ENCODE measurements around the gene PLD2. TPM values are rescaled to one million over a fixed set of nuclear protein-coding genes. Genes with fewer than 3 reads are reported as not detected.

Gene PLD2
- total RNA-seq, 3 donors from 2014 or later: 6.5 to 12.6 (median 8.9) TPM

GRCh38 chr17:4836221-4836620, 29.3 kb downstream of the PLD2 start:
- H3K4me1 Mint-ChIP-seq (ENCODE audit: low read depth): peaks cover 55% of the 10 kb centered on the region
- no peak overlapping the region for H3K4me3 Mint-ChIP-seq

GRCh38 chr17:4837471-4838308, 30.7 kb downstream of the PLD2 start:
- Mint-ChIP-seq H3K27me3 (ENCODE audit: low read depth) (no peaks in the 10 kb centered on the region), H3K36me3 (ENCODE audit: insufficient read depth) (peaks cover 7% of the 10 kb centered on the region), H3K4me1 (ENCODE audit: low read depth) (peaks cover 63% of the 10 kb centered on the region), H3K9me3 (no peaks in the 10 kb centered on the region), H3K4me3 (no peak overlapping the region)
- DNase-seq: no peak
- no peak for ATAC-seq

More at GRCh38 chr17:4836221-4836620, 29.3 kb downstream of the PLD2 start:
- Mint-ChIP-seq H3K27me3 (ENCODE audit: low read depth) (no peaks in the 10 kb centered on the region), H3K9me3 (no peaks in the 10 kb centered on the region), H3K36me3 (ENCODE audit: insufficient read depth) (peaks cover 7% of the 10 kb centered on the region)
- DNase-seq: no peak
- ATAC-seq: no peak

- DNase-seq: no peak
- no peak overlapping the region for H3K4me3 Mint-ChIP-seq
Observed at GRCh38 chr17:4838309-4838785, 31.4 kb downstream of the PLD2 start.

GRCh38 chr17:4839221-4839620, 32.3 kb downstream of the PLD2 start:
- no peak for ATAC-seq
- Mint-ChIP-seq H3K27me3 (ENCODE audit: low read depth) (no peaks in the 10 kb centered on the region), H3K36me3 (ENCODE audit: insufficient read depth) (peaks cover 7% of the 10 kb centered on the region), H3K4me3 (no peak overlapping the region), H3K9me3 (no peaks in the 10 kb centered on the region), H3K4me1 (ENCODE audit: low read depth) (peaks cover 57% of the 10 kb centered on the region)
- no peak for DNase-seq

More at GRCh38 chr17:4838309-4838785, 31.4 kb downstream of the PLD2 start:
- H3K4me1 Mint-ChIP-seq (ENCODE audit: low read depth): peaks cover 63% of the 10 kb centered on the region
- no peaks in the 10 kb centered on the region for H3K27me3 Mint-ChIP-seq (ENCODE audit: low read depth)
- H3K36me3 Mint-ChIP-seq (ENCODE audit: insufficient read depth): peaks cover 7% of the 10 kb centered on the region
- no peaks in the 10 kb centered on the region for H3K9me3 Mint-ChIP-seq
- no peak for ATAC-seq

GRCh38 chr17:4839965-4840892, 33.3 kb downstream of the PLD2 start:
- DNase-seq: no peak
- Mint-ChIP-seq H3K4me1 (ENCODE audit: low read depth) (peaks cover 52% of the 10 kb centered on the region), H3K4me3 (no peak overlapping the region), H3K9me3 (no peaks in the 10 kb centered on the region), H3K27me3 (ENCODE audit: low read depth) (no peaks in the 10 kb centered on the region), H3K36me3 (ENCODE audit: insufficient read depth) (peaks cover 11% of the 10 kb centered on the region)
- peak in 1 of 2 donors; percentile 15 for ATAC-seq

- H3K4me1 Mint-ChIP-seq (ENCODE audit: low read depth): peaks cover 48% of the 10 kb centered on the region
- no peaks in the 10 kb centered on the region for H3K27me3 Mint-ChIP-seq (ENCODE audit: low read depth)
- H3K36me3 Mint-ChIP-seq (ENCODE audit: insufficient read depth): peaks cover 11% of the 10 kb centered on the region
- no peak for DNase-seq
- ATAC-seq: peak; percentile 89
- no peak overlapping the region for H3K4me3 Mint-ChIP-seq
- no peaks in the 10 kb centered on the region for H3K9me3 Mint-ChIP-seq
Observed at GRCh38 chr17:4840893-4841242, 33.9 kb downstream of the PLD2 start.

- ATAC-seq: no peak
- Mint-ChIP-seq H3K36me3 (ENCODE audit: insufficient read depth) (peaks cover 17% of the 10 kb centered on the region), H3K4me3 (no peak overlapping the region), H3K9me3 (no peaks in the 10 kb centered on the region), H3K27me3 (ENCODE audit: low read depth) (no peaks in the 10 kb centered on the region), H3K4me1 (ENCODE audit: low read depth) (peaks cover 44% of the 10 kb centered on the region)
- no peak for DNase-seq
Observed at GRCh38 chr17:4842376-4842775, 35.4 kb downstream of the PLD2 start.

- Mint-ChIP-seq H3K27me3 (ENCODE audit: low read depth) (no peaks in the 10 kb centered on the region), H3K4me1 (ENCODE audit: low read depth) (peaks cover 44% of the 10 kb centered on the region), H3K36me3 (ENCODE audit: insufficient read depth) (peaks cover 14% of the 10 kb centered on the region), H3K9me3 (no peaks in the 10 kb centered on the region), H3K4me3 (no peak overlapping the region)
- ATAC-seq (no peak), DNase-seq (no peak)
Observed at GRCh38 chr17:4843321-4844000, 36.5 kb downstream of the PLD2 start.

GRCh38 chr17:4845118-4845517, 38.2 kb downstream of the PLD2 start:
- no peak for DNase-seq
- peaks cover 12% of the 10 kb centered on the region for H3K36me3 Mint-ChIP-seq (ENCODE audit: insufficient read depth)
- H3K4me3 Mint-ChIP-seq: no peak overlapping the region

GRCh38 chr17:4846635-4847390, 39.9 kb downstream of the PLD2 start:
- H3K36me3 Mint-ChIP-seq (ENCODE audit: insufficient read depth): peaks cover 12% of the 10 kb centered on the region
- ATAC-seq (no peak), DNase-seq (no peak)
- H3K4me3 Mint-ChIP-seq: no peak overlapping the region
- no peaks in the 10 kb centered on the region for H3K9me3 Mint-ChIP-seq
- no peaks in the 10 kb centered on the region for H3K27me3 Mint-ChIP-seq (ENCODE audit: low read depth)
- H3K4me1 Mint-ChIP-seq (ENCODE audit: low read depth): peaks cover 37% of the 10 kb centered on the region

More at GRCh38 chr17:4845118-4845517, 38.2 kb downstream of the PLD2 start:
- peaks cover 38% of the 10 kb centered on the region for H3K4me1 Mint-ChIP-seq (ENCODE audit: low read depth)
- no peaks in the 10 kb centered on the region for H3K27me3 Mint-ChIP-seq (ENCODE audit: low read depth)
- H3K9me3 Mint-ChIP-seq: no peaks in the 10 kb centered on the region
- ATAC-seq: no peak

- DNase-seq (no peak), ATAC-seq (no peak)
- Mint-ChIP-seq H3K27me3 (ENCODE audit: low read depth) (no peaks in the 10 kb centered on the region), H3K36me3 (ENCODE audit: insufficient read depth) (peaks cover 12% of the 10 kb centered on the region), H3K9me3 (peaks cover 5% of the 10 kb centered on the region), H3K4me3 (no peak overlapping the region), H3K4me1 (ENCODE audit: low read depth) (peaks cover 39% of the 10 kb centered on the region)
Observed at GRCh38 chr17:4849011-4849536, 42.1 kb downstream of the PLD2 start.

- peaks cover 5% of the 10 kb centered on the region for H3K9me3 Mint-ChIP-seq
- ATAC-seq (no peak), DNase-seq (no peak)
- H3K36me3 Mint-ChIP-seq (ENCODE audit: insufficient read depth): peaks cover 12% of the 10 kb centered on the region
- no peak overlapping the region for H3K4me3 Mint-ChIP-seq
- H3K27me3 Mint-ChIP-seq (ENCODE audit: low read depth): no peaks in the 10 kb centered on the region
- peaks cover 38% of the 10 kb centered on the region for H3K4me1 Mint-ChIP-seq (ENCODE audit: low read depth)
Observed at GRCh38 chr17:4850246-4850645, 43.3 kb downstream of the PLD2 start.

GRCh38 chr17:4851084-4851483, 44.1 kb downstream of the PLD2 start:
- Mint-ChIP-seq H3K4me1 (ENCODE audit: low read depth) (peaks cover 34% of the 10 kb centered on the region), H3K36me3 (ENCODE audit: insufficient read depth) (peaks cover 10% of the 10 kb centered on the region), H3K4me3 (no peak overlapping the region), H3K9me3 (peaks cover 5% of the 10 kb centered on the region), H3K27me3 (ENCODE audit: low read depth) (no peaks in the 10 kb centered on the region)
- ATAC-seq (no peak), DNase-seq (no peak)
